SU-DHL-6 (cell line): Measurements from ENCODE around the gene TBC1D1.

Experiments used
- CTCF ChIP-seq: fragments of 200-600 bp; sonication (generic); IDR thresholded peaks from one replicate; pipeline ENCODE4 v1.5.1; 2017; ENCODE audit warnings: antibody characterized with exemption, mild to moderate bottlenecking, low read length, moderate library complexity; ENCODE audit not compliant: insufficient read depth, poor library complexity, severe bottlenecking
- EZH2phosphoT487 ChIP-seq: fragments of 200-600 bp; sonication (generic), shearing (Covaris generic); conservative IDR thresholded peaks from 2 replicates; pipeline ENCODE4 v1.6.1; 2018; ENCODE audit warnings: mild to moderate bottlenecking, antibody characterized with exemption, low read length, moderate library complexity, mixed read lengths

DNA sequence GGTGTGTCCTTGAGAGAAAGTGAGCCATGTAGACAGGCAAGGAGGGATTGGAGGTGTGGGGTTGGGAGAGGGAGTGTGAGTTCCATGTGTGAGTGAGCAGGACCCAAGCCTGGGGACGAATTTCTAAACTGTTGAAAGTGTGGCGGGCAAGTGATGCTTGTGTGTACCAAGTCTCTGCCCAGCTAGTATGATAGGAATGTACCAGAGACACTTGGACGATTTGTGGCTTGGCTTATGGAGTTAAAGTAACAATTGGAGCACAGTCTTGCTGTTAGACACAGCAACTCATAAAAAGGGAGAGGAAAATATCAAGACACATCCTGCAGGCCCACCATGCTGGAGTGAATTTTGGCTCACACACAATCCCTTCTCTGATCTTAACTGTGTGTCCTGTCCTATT lies 77.9 kb downstream of the TBC1D1 start:
- TF ChIP-seq CTCF (no peak), EZH2phosphoT487 (no peak)
